Measurements from ENCODE around the gene UGT1A3.
"Not testable (repeated sequence)": the region's sequence is repeated elsewhere in the genome, so short reads cannot be mapped to it uniquely, and the experiment has no call there.

Gene UGT1A3

GRCh38 chr2:233751212-233752009 is 22.6 kb downstream of the UGT1A3 start:
- H3K36me3 Mint-ChIP-seq (ENCODE audit: insufficient read depth); H3K4me3 Mint-ChIP-seq; H3K4me1 Mint-ChIP-seq; H3K27ac Mint-ChIP-seq (ENCODE audit: low read depth); H3K9me3 Mint-ChIP-seq; DNase-seq (ENCODE audit: low spot score in 2 of 2); ATAC-seq (replicated peaks; ENCODE audit: extremely low read depth, poor library complexity, severe bottlenecking): not testable (repeated sequence)
- H3K27me3 Mint-ChIP-seq: peaks cover 76% of the 10 kb centered on the region

DNA sequence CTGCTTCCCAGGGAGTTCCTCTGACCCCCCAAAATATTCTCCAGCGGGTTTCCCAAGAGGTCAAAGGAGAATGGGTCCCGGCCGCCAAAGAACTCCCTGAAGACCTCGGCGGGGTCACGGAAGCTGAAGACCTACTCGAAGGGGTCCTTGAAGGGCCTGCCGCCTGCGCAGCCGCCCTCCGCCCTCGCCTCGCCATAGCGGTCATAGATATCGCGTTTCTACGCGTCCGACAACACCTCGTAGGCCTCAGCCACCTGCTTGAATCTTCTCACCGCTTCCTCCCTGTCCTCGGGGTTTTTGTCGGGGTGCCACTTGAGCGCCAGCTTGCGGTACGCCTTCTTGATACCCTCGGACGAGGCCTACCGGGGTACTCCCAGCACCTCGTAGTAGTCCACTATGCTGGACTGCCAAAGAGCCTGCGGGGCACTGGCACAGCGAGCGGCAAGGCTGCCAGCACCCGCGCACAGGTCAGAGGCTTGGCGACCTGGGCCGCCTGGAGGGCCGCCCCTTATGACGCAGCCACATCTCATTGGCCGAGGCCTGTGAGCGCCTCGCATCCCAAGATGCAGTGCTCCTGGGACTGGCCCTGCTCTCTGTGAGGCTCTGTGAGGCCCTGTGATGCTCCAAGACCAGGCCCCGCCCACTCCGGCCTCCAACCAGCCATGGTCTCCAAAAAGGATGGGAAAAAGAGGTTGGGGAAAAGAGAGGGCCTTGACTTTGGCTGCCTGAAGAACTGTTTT is 26.2 kb downstream of the UGT1A3 start:
- no peak for ATAC-seq (replicated peaks; ENCODE audit: extremely low read depth, poor library complexity, severe bottlenecking)
- H3K4me1 Mint-ChIP-seq: no peaks in the 10 kb centered on the region
- H3K27me3 Mint-ChIP-seq: peaks cover 49% of the 10 kb centered on the region
- H3K9me3 Mint-ChIP-seq: no peaks in the 10 kb centered on the region
- no peak overlapping the region for H3K4me3 Mint-ChIP-seq
- DNase-seq (ENCODE audit: low spot score in 2 of 2): no peak
- H3K36me3 Mint-ChIP-seq (ENCODE audit: insufficient read depth): peaks cover 1% of the 10 kb centered on the region
- no peak overlapping the region for H3K27ac Mint-ChIP-seq (ENCODE audit: low read depth)

DNA sequence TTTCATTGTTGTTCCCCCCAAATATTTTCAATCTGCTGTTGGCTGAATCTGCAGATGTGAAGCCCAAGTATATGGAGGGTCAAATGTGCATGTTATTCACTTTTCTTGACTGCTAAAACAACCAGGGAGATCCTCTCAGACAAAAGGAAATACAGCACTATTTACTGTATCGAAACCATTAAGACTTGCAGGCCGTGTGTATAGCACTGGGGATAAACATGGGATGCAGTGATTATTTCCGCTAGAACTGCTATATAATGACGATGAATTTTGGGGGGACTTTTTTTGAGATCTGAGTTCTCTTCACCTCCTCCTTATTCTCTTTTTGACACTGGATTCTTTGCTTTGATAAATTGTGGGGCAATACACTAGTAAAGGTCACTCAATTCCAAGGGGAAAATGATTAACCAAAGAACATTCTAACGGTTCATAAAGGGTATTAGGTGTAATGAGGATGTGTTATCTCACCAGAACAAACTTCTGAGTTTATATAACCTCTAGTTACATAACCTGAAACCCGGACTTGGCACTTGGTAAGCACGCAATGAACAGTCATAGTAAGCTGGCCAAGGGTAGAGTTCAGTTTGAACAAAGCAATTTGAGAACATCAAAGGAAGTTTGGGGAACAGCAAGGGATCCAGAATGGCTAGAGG is 27.7 kb downstream of the UGT1A3 start:
- DNase-seq (ENCODE audit: low spot score in 2 of 2) (no peak), ATAC-seq (replicated peaks; ENCODE audit: extremely low read depth, poor library complexity, severe bottlenecking) (no peak)
- no peak overlapping the region for H3K4me3 Mint-ChIP-seq
- H3K9me3 Mint-ChIP-seq: no peaks in the 10 kb centered on the region
- no peaks in the 10 kb centered on the region for H3K4me1 Mint-ChIP-seq
- peaks cover 1% of the 10 kb centered on the region for H3K36me3 Mint-ChIP-seq (ENCODE audit: insufficient read depth)
- no peak overlapping the region for H3K27ac Mint-ChIP-seq (ENCODE audit: low read depth)
- peaks cover 43% of the 10 kb centered on the region for H3K27me3 Mint-ChIP-seq

GRCh38 chr2:233758141-233758540 is 29.3 kb downstream of the UGT1A3 start:
- Mint-ChIP-seq H3K36me3 (ENCODE audit: insufficient read depth) (peaks cover 1% of the 10 kb centered on the region), H3K4me1 (no peaks in the 10 kb centered on the region), H3K27me3 (peaks cover 32% of the 10 kb centered on the region), H3K4me3 (no peak overlapping the region), H3K27ac (ENCODE audit: low read depth) (no peak overlapping the region), H3K9me3 (no peaks in the 10 kb centered on the region)
- no peak for ATAC-seq (replicated peaks; ENCODE audit: extremely low read depth, poor library complexity, severe bottlenecking)
- DNase-seq (ENCODE audit: low spot score in 2 of 2): no peak

- Mint-ChIP-seq H3K4me3 (no peak overlapping the region), H3K27ac (ENCODE audit: low read depth) (no peak overlapping the region), H3K9me3 (no peaks in the 10 kb centered on the region), H3K36me3 (ENCODE audit: insufficient read depth) (peaks cover 1% of the 10 kb centered on the region), H3K27me3 (peaks cover 32% of the 10 kb centered on the region), H3K4me1 (no peaks in the 10 kb centered on the region)
- ATAC-seq (replicated peaks; ENCODE audit: extremely low read depth, poor library complexity, severe bottlenecking): no peak
- DNase-seq (ENCODE audit: low spot score in 2 of 2): no peak
Measured at GRCh38 chr2:233758849-233759248, 30.0 kb downstream of the UGT1A3 start.

- Mint-ChIP-seq H3K36me3 (ENCODE audit: insufficient read depth) (peaks cover 1% of the 10 kb centered on the region), H3K9me3 (no peaks in the 10 kb centered on the region), H3K27ac (ENCODE audit: low read depth) (no peak within 1 kb of the TSS), H3K27me3 (peaks cover 38% of the 10 kb centered on the region), H3K4me1 (no peaks in the 10 kb centered on the region), H3K4me3 (no peak within 1 kb of the TSS)
- no peak for DNase-seq (ENCODE audit: low spot score in 2 of 2)
- no peak for ATAC-seq (replicated peaks; ENCODE audit: extremely low read depth, poor library complexity, severe bottlenecking)
Measured at GRCh38 chr2:233760043-233760442, 31.2 kb downstream of the UGT1A3 start, which contains the start of gene UGT1A1. Gene UGT1A1, plus strand, starts transcription at chr2:233760270. Its CDS starts 18 bp downstream, at chr2:233760288.

GRCh38 chr2:233761040-233761769 is 32.4 kb downstream of the UGT1A3 start:
- Mint-ChIP-seq H3K27ac (ENCODE audit: low read depth) (no peak overlapping the region), H3K4me1 (no peaks in the 10 kb centered on the region), H3K9me3 (no peaks in the 10 kb centered on the region)

GRCh38 chr2:233764264-233764663 is 35.4 kb downstream of the UGT1A3 start:
- DNase-seq (ENCODE audit: low spot score in 2 of 2) (no peak), ATAC-seq (replicated peaks; ENCODE audit: extremely low read depth, poor library complexity, severe bottlenecking) (no peak)
- H3K36me3 Mint-ChIP-seq (ENCODE audit: insufficient read depth): no peaks in the 10 kb centered on the region
- H3K9me3 Mint-ChIP-seq: no peaks in the 10 kb centered on the region
- no peaks in the 10 kb centered on the region for H3K4me1 Mint-ChIP-seq
- H3K4me3 Mint-ChIP-seq: no peak overlapping the region
- no peak overlapping the region for H3K27ac Mint-ChIP-seq (ENCODE audit: low read depth)
- peaks cover 52% of the 10 kb centered on the region for H3K27me3 Mint-ChIP-seq

More at GRCh38 chr2:233761040-233761769, 32.4 kb downstream of the UGT1A3 start:
- Mint-ChIP-seq H3K27me3 (peaks cover 44% of the 10 kb centered on the region), H3K4me3 (no peak overlapping the region), H3K36me3 (ENCODE audit: insufficient read depth) (peaks cover 1% of the 10 kb centered on the region)
- ATAC-seq (replicated peaks; ENCODE audit: extremely low read depth, poor library complexity, severe bottlenecking) (no peak), DNase-seq (ENCODE audit: low spot score in 2 of 2) (no peak)

DNA sequence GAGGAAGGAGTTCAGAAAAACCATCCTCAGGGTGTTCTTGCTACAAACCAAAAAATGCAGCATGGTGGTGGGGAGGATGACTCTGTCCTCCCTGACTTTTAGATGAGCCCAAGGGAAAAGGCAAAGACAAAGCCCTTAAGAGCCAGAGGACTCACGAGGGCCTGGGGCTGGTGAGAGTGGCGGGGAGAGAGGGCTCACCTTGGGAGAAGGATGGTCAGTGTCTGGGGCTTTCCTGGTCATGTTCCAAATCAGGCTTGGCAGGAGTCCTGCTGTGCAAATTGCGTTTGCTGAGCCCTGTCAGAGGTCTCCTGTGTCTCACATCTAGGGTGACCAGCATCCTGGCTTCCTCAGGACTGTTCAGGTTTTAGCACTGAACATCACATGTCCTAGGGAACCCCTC is 35.9 kb downstream of the UGT1A3 start:
- Mint-ChIP-seq H3K27ac (ENCODE audit: low read depth) (no peak overlapping the region), H3K27me3 (peaks cover 57% of the 10 kb centered on the region), H3K9me3 (no peaks in the 10 kb centered on the region), H3K4me1 (no peaks in the 10 kb centered on the region), H3K36me3 (ENCODE audit: insufficient read depth) (no peaks in the 10 kb centered on the region), H3K4me3 (no peak overlapping the region)
- no peak for ATAC-seq (replicated peaks; ENCODE audit: extremely low read depth, poor library complexity, severe bottlenecking)
- no peak for DNase-seq (ENCODE audit: low spot score in 2 of 2)

- no peaks in the 10 kb centered on the region for H3K4me1 Mint-ChIP-seq
- H3K36me3 Mint-ChIP-seq (ENCODE audit: insufficient read depth): no peaks in the 10 kb centered on the region
- DNase-seq (ENCODE audit: low spot score in 2 of 2) (no peak), ATAC-seq (replicated peaks; ENCODE audit: extremely low read depth, poor library complexity, severe bottlenecking) (no peak)
- H3K9me3 Mint-ChIP-seq: no peaks in the 10 kb centered on the region
- H3K4me3 Mint-ChIP-seq: no peak overlapping the region
- peaks cover 73% of the 10 kb centered on the region for H3K27me3 Mint-ChIP-seq
- no peak overlapping the region for H3K27ac Mint-ChIP-seq (ENCODE audit: low read depth)
Measured at GRCh38 chr2:233766416-233766815, 37.6 kb downstream of the UGT1A3 start.

DNA sequence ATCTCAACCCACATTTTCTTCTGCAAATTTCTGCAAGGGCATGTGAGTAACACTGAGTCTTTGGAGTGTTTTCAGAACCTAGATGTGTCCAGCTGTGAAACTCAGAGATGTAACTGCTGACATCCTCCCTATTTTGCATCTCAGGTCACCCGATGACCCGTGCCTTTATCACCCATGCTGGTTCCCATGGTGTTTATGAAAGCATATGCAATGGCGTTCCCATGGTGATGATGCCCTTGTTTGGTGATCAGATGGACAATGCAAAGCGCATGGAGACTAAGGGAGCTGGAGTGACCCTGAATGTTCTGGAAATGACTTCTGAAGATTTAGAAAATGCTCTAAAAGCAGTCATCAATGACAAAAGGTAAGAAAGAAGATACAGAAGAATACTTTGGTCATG is 39.2 kb downstream of the UGT1A3 start:
- no peaks in the 10 kb centered on the region for H3K36me3 Mint-ChIP-seq (ENCODE audit: insufficient read depth)
- no peak for DNase-seq (ENCODE audit: low spot score in 2 of 2)
- H3K9me3 Mint-ChIP-seq: no peaks in the 10 kb centered on the region
- H3K27me3 Mint-ChIP-seq: peaks cover 73% of the 10 kb centered on the region
- no peak overlapping the region for H3K27ac Mint-ChIP-seq (ENCODE audit: low read depth)
- no peak for ATAC-seq (replicated peaks; ENCODE audit: extremely low read depth, poor library complexity, severe bottlenecking)
- no peak overlapping the region for H3K4me3 Mint-ChIP-seq
- H3K4me1 Mint-ChIP-seq: no peaks in the 10 kb centered on the region

DNA sequence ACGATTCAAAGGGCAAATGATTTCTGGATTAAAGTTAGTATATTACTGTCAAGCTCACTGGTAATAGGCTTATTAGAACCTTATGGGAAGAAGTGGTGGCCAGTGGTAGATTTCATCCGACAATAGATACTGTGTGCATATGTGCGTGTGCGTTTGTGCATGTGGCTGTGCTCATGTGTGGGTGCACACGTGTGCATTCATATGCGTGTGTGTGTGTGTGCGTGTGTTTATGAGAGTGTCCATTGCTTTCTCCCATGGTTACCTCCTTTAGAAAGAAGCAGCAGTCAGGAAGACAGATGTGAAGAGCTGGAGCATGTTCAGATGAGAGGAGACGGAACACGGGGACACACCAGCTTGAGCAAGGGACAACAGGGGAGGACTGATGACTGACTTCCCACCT is 40.4 kb downstream of the UGT1A3 start:
- Mint-ChIP-seq H3K9me3 (no peaks in the 10 kb centered on the region), H3K27me3 (peaks cover 65% of the 10 kb centered on the region), H3K4me1 (no peaks in the 10 kb centered on the region), H3K36me3 (ENCODE audit: insufficient read depth) (no peaks in the 10 kb centered on the region), H3K4me3 (no peak overlapping the region), H3K27ac (ENCODE audit: low read depth) (no peak overlapping the region)
- DNase-seq (ENCODE audit: low spot score in 2 of 2): no peak
- no peak for ATAC-seq (replicated peaks; ENCODE audit: extremely low read depth, poor library complexity, severe bottlenecking)
